GM12801 (cell line): Measurements from ENCODE around the gene ST6GALNAC3.

ENCODE experiments used
- TF ChIP-seq, protein P1 (sequence below): IDR thresholded peaks from one replicate; pipeline ENCODE4 v1.5.1; 2011; ENCODE audit warnings: control low read depth; ENCODE audit not compliant: insufficient read length; ENCODE audit errors: extremely low read depth

Gene ST6GALNAC3

DNA sequence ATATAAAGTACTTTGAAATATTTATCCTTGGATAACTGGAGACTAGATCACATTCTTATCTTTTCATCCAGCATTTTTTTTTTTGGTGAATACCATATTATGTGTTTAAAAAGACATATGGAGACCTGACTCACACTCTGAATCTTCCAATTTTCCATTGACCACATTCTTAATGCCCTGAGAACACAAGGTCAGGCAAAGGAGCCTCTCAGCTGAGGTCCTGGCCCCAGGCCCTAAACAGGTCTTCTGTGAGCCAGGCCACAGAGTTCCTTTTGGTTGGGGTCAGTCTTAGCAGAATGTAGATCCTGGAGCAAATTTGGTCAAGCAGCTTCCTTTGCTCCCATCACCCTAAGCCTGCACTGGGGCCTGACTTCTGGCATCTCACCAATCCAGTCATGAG lies 402.6 kb downstream of the ST6GALNAC3 start:
- TF ChIP-seq, protein P1, sequence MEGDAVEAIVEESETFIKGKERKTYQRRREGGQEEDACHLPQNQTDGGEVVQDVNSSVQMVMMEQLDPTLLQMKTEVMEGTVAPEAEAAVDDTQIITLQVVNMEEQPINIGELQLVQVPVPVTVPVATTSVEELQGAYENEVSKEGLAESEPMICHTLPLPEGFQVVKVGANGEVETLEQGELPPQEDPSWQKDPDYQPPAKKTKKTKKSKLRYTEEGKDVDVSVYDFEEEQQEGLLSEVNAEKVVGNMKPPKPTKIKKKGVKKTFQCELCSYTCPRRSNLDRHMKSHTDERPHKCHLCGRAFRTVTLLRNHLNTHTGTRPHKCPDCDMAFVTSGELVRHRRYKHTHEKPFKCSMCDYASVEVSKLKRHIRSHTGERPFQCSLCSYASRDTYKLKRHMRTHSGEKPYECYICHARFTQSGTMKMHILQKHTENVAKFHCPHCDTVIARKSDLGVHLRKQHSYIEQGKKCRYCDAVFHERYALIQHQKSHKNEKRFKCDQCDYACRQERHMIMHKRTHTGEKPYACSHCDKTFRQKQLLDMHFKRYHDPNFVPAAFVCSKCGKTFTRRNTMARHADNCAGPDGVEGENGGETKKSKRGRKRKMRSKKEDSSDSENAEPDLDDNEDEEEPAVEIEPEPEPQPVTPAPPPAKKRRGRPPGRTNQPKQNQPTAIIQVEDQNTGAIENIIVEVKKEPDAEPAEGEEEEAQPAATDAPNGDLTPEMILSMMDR, result no peak

DNA sequence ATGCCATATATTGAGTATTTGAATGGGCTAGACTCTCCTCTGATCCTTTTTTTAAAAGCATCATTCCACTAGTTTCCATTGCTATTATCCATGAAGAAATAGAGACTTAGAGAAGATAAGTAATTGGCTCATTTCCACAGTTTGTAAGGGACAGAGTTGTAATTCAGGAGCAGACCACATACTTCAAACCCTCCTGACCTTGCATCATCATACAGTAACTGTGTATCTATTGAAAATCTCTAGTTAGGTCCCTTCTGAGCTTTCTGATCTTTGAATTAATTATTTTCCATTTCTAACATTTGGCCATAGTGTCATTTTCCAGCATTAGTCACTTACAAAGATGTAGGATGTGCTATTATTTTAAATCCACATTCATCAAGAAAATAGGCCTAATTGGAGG lies 406.3 kb downstream of the ST6GALNAC3 start:
- TF ChIP-seq, protein P1, result no peak

DNA sequence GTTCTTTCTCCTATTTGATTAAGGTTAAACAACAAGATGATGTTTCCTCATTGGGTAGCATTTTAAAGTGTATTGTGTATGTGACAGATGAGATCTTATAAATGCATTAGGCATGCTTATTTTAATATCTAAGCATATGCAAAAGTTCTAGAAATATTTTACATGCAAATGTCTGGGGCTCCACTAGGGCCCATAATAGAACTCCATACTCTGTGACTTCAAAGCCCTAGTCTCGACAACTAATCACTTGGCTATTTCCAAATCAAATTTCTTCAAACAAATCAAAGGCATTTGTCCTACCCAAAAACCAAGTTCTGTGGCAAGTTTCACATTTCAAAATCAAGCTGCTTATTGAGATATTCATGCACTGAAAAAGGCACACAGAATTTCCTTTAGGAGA lies 407.1 kb downstream of the ST6GALNAC3 start:
- TF ChIP-seq, protein P1, result no peak

DNA sequence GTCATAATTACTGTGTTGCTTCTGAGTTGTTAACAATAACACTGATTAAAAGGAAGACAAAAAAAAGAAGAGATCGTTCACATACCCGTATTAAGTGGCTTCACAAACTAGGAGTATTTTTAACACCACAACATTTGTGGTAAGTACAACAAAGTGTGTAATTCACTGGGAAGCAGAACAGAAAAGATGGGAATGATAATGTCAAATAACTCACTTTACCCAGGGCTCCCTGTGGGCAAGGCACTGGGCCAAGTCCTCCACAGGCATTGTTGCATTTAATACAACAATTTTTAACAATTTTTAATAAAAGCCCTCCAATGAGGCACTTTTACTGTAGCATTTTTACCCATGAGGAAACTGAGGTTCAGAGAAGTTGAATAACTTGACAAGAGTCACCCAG lies 407.7 kb downstream of the ST6GALNAC3 start:
- TF ChIP-seq, protein P1, result no peak

DNA sequence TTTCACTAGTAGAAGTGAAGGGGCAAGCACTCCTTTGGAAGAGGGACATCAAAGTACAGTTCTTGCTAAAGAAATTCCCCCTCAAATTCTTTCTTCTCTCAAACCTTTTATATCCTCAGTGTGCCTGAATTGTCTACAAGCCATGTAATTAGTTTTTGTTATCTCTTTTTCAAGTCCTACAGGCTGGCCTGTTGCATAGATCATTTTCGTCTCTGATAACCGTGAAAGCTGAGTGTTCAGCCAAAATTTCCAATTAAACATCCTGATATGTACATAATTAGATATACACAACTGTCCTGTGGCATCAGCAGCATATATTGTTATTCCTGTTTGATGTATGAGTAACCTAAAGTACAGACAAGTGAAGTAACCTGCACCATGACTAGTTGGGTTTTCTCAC lies 417.2 kb downstream of the ST6GALNAC3 start:
- TF ChIP-seq, protein P1, result no peak

DNA sequence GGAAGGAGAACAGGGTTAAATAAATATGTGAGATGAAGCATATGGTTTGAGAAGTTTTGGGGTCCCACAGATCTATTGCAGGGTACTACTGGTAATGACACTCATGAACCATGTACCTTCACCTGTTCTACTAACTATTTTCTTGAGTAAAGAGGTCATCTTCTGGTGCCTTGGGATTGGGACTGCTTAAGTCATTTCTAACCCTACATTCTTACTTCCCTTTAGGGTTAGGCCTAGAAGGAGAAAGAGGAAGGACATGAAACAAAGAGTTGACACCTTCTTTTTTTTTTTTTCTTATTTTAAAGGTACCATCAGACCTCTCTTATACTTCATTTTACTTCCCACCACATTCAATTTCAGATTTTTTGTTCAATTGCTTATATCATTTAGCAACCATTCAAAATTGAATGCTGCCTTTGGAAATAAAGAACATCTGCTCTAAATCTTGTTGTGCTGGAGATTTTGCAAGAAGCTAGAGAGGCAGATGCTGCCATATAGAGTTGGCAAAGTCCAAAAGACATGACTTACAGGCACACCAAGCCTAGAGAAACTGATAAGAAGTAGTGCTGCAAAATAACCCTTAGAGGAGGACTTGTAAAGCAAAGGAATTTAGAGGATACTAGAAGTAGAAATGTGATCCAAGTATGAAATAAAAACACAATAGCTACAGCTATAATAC lies 418.3 kb downstream of the ST6GALNAC3 start:
- TF ChIP-seq, protein P1, result no peak

DNA sequence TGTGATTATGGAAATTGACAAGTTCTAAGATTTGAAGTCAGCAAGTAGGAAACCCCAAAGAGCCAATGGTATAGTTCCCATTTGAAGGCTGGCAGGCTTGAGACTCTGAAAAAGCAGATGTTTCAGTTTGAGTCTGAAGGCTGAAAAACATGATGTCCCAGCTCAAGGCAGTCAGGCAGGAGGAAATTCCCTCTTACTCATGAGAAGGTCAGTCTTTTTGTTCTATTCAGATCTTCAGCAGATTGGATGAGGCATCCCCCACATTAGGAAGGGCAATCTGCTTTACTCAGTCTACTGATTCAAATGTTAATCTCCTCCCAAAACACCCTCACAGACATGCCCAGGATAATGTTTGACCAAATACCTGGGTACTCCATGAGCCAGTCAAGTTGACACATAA lies 420.3 kb downstream of the ST6GALNAC3 start:
- TF ChIP-seq, protein P1, result no peak

DNA sequence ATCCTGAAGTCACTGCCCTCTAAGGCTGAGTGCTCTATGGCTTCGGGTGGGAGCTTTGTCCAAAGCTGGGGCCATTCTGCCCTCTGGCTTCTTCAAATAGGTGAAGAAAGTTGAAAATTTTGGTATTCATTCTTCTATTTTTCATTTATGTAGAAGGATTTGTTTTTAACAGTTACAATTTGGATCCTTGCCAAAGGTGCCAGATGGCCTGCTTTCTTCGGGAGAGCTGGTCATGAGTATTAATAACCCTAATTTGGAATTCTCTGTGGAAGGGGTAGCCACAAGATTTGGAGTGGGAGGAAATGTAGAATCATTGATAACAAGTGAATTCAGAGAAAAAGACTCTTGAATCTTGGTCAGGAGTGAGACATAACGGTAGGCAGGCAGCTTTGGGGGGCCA lies 422.3 kb downstream of the ST6GALNAC3 start:
- TF ChIP-seq, protein P1, result no peak
